Skeletal muscle satellite cell (primary cell): ENCODE data around the gene APBA2.

ENCODE experiments used
- H3K27me3 ChIP-seq: 2 replicates; pipeline ENCODE4 v1.7.0; 2013; ENCODE audit warnings: low read length; ENCODE audit not compliant: control insufficient read depth, insufficient read depth
- H3K36me3 ChIP-seq: 2 replicates; pipeline ENCODE4 v1.7.0; 2013; ENCODE audit warnings: mild to moderate bottlenecking, control low read depth, low read length; ENCODE audit not compliant: insufficient read depth
- H3K4me1 ChIP-seq: 2 replicates; pipeline ENCODE4 v1.7.0; 2013; ENCODE audit warnings: low read length; ENCODE audit not compliant: control insufficient read depth, insufficient read depth
- H3K4me2 ChIP-seq: 2 replicates; pipeline ENCODE4 v1.7.0; 2013; ENCODE audit warnings: mild to moderate bottlenecking, low read length
- H3K4me3 ChIP-seq: 2 replicates; pipeline ENCODE4 v1.7.0; 2013; ENCODE audit warnings: low read length
- H3K9ac ChIP-seq: 2 replicates; pipeline ENCODE4 v1.7.0; 2013; ENCODE audit warnings: mild to moderate bottlenecking, low read depth, low read length, moderate library complexity
- H3K9me3 ChIP-seq: replicated peaks from 2 replicates; pipeline ENCODE4 v1.7.0; 2013; ENCODE audit warnings: mild to moderate bottlenecking, control low read depth, low read length

The APBA2 gene

DNA sequence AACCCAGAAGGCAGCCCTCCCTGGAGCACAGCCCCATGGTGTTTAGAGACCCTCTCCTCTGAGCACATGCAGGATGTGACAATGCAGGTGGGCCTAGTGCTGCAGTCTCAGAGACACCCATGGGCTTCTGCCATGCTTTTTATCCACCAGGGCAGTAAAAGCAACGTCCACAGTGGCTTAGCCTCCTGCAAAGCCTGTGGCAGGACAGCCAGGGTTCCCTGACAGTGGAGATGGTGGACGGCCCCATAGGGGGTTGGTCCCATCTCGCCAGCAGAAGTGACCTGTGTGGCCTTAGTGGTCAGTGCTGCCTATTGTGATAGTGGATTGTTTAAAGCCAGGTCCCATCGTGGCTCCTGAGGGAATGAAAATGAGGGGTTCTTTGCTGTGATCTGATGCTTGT, 46.6 kb downstream of the APBA2 start:
- H3K4me1 ChIP-seq, result no peaks in the 10 kb centered on the region
- no peak overlapping the region for H3K9ac ChIP-seq
- no peak overlapping the region for H3K4me3 ChIP-seq
- H3K9me3 ChIP-seq, result no peaks in the 10 kb centered on the region
- H3K27me3 ChIP-seq, result no peaks in the 10 kb centered on the region
- H3K36me3 ChIP-seq, result no peaks in the 10 kb centered on the region
- no peak overlapping the region for H3K4me2 ChIP-seq

DNA sequence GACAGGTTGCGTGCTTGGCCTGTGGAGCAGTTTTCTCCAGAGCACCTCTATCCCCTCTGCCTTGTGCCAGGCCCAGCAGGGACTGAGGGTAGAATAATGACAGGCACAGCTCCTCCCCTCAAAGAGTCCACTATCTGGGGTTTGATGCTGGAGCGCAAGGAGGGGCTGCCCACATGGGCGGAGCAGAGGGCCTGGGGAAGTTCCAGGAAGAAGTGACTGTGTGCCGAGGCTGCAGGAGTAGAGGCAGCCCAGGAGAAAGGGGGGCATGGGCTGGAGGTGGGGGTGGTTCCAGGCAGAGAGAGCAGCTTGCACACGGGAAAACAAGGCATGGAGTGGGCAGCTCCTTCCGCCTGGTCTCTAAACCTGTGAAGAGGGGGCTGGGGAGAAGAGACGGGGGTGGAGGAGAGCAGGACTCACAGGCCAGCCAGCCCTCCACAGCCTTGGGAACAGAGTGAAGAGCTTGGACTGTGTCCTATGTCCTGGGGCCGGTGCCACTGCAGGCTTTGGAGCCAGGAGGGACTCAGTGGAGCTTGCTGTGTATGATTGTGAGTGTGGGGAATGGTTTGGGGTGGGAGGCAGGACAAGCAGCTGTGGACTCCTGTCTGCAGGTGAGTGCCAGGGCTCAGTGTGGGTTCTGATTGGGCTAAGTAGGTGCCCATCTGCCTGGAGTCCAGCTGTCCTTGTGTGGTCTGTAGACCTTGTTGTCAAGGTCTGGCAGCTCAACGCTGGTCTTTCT, 48.1 kb downstream of the APBA2 start:
- Histone ChIP-seq H3K36me3 (no peaks in the 10 kb centered on the region), H3K9ac (no peak overlapping the region), H3K27me3 (no peaks in the 10 kb centered on the region), H3K9me3 (no peaks in the 10 kb centered on the region), H3K4me3 (no peak overlapping the region), H3K4me2 (no peak overlapping the region), H3K4me1 (peaks cover 4% of the 10 kb centered on the region)

DNA sequence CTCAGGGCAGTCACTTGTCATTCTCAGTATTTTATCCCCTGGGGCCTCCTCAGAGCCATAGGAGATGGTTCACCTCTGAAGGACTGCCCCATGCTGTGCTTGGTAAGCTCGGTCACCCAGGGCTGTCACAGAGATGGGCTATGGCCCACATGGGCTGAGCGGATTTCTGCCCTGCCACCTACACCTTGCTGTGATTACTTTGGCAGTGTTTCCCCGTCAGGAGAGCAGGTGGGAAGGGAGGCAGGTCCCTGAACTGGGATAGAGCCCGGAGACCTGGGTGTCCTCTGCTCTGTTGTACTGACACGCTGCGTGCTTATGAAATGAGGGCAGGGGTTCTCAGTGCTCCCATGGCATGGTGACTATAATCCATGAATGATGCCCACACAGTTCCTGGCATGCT, 48.9 kb downstream of the APBA2 start:
- Histone ChIP-seq H3K4me3 (no peak overlapping the region), H3K4me2 (no peak overlapping the region), H3K9ac (no peak overlapping the region), H3K9me3 (no peaks in the 10 kb centered on the region), H3K36me3 (no peaks in the 10 kb centered on the region), H3K27me3 (no peaks in the 10 kb centered on the region), H3K4me1 (peaks cover 4% of the 10 kb centered on the region)

DNA sequence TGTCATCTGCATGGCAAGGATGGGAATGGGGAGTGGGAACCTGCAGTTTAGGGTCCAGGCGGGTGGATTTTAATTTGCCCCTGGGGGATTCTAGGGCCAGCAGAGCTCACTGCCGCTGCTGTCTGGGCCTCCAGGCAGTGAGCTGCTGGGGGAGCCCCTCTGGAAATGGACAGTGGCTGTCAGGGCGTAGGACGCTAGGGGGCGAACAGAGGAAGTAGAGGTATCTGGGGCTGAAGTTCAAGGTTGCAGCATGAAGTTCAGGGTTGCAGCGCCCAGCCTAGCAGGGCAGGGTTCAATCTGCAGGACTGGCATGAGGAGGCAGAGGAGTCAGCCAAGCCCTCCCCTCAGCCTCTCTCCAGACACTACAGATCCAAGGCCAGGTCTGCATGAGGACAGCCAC, 49.5 kb downstream of the APBA2 start:
- no peak overlapping the region for H3K4me2 ChIP-seq
- H3K4me1 ChIP-seq, result peaks cover 4% of the 10 kb centered on the region
- H3K4me3 ChIP-seq, result no peak overlapping the region
- H3K9ac ChIP-seq, result no peak overlapping the region
- H3K27me3 ChIP-seq, result no peaks in the 10 kb centered on the region
- no peaks in the 10 kb centered on the region for H3K9me3 ChIP-seq
- H3K36me3 ChIP-seq, result no peaks in the 10 kb centered on the region

DNA sequence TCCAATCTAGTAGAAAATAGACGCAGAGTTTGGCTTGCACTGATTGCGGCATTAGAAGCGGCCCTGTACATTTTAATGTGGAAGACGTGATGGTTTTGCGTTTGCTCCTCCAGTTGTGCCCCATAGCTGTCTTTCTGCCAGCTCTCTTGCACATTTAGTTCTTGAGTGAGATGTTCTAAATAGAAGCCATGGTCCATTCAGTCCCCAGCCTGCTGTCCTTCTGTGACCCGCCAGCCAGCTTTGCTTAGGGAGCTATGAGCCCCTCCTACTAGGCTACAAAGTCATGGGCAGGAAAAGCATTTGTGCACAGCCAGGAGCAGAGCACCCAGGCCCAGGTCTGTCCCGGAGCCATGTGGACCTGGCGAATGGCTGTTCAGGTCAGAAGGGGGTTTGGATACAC, 50.3 kb downstream of the APBA2 start:
- no peaks in the 10 kb centered on the region for H3K27me3 ChIP-seq
- H3K4me3 ChIP-seq, result no peak overlapping the region
- peaks cover 4% of the 10 kb centered on the region for H3K4me1 ChIP-seq
- H3K4me2 ChIP-seq, result no peak overlapping the region
- no peak overlapping the region for H3K9ac ChIP-seq
- H3K9me3 ChIP-seq, result no peaks in the 10 kb centered on the region
- H3K36me3 ChIP-seq, result no peaks in the 10 kb centered on the region

DNA sequence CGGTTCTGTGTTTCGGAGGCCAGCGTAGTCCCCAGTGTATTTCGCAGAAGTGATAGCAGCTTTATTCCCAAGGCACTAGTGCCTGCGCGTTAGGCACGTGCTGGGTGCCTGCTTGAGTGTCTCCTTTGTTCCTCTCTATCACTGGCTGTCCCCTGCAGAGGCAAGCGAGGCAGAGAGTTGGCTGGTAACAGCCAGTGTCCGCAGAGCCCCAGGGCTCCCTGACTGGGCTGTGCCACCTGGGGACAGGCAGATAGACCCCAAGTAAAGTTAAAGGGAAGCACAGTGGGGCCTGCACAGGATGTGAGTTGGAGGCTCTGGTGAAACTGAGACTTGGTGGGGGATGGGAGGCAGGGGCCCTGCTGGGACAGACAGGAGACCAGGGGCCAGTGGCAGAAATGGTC, 50.7 kb downstream of the APBA2 start:
- Histone ChIP-seq H3K4me3 (no peak overlapping the region), H3K27me3 (no peaks in the 10 kb centered on the region), H3K9ac (no peak overlapping the region), H3K36me3 (no peaks in the 10 kb centered on the region), H3K9me3 (no peaks in the 10 kb centered on the region), H3K4me2 (no peak overlapping the region), H3K4me1 (peaks cover 4% of the 10 kb centered on the region)

DNA sequence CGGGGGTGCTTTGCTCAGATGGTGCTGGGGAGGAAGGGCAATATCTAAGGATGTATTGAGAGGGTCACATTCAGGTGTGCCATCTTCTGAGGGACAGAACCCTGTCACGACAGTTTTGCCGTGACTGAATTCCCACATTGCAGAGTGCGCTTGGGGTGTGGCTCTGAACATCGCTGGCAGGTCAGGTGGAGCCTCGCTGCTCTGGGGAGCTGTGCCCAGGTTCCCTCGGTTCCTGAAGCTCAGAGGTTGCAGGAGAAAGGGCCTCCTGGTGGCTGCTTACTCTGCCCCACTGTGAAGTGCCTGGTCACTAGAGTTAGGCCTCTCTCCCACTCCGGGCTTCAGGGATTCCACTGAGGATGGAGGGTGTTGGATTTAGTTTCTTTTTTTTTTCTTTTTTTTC, 51.5 kb downstream of the APBA2 start:
- no peak overlapping the region for H3K9ac ChIP-seq
- H3K4me1 ChIP-seq, result peaks cover 4% of the 10 kb centered on the region
- H3K9me3 ChIP-seq, result no peaks in the 10 kb centered on the region
- no peaks in the 10 kb centered on the region for H3K27me3 ChIP-seq
- no peak overlapping the region for H3K4me2 ChIP-seq
- no peaks in the 10 kb centered on the region for H3K36me3 ChIP-seq
- no peak overlapping the region for H3K4me3 ChIP-seq

DNA sequence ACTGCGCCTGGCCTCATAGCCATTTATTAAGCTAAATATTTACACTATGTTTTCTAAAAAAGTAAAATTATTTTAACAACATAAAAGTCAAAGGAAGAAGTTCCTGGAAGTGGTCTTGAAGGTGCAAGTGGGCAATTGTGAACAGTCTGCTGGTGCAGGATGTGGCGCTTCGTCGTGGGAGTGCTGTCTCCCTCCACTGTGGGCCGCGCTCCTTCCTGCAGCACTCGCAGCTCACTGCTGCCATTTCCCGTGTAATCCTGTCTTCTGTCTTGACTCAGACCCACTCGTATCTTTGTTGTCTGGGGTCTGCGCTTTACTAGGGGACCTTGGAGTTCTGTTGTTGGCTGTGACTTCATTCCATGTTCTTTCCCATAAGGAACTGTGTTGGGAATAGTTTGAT, 56.3 kb downstream of the APBA2 start:
- Histone ChIP-seq H3K9ac (no peak overlapping the region), H3K36me3 (no peaks in the 10 kb centered on the region), H3K9me3 (no peaks in the 10 kb centered on the region), H3K27me3 (no peaks in the 10 kb centered on the region), H3K4me1 (peaks cover 4% of the 10 kb centered on the region), H3K4me2 (no peak overlapping the region), H3K4me3 (no peak overlapping the region)

DNA sequence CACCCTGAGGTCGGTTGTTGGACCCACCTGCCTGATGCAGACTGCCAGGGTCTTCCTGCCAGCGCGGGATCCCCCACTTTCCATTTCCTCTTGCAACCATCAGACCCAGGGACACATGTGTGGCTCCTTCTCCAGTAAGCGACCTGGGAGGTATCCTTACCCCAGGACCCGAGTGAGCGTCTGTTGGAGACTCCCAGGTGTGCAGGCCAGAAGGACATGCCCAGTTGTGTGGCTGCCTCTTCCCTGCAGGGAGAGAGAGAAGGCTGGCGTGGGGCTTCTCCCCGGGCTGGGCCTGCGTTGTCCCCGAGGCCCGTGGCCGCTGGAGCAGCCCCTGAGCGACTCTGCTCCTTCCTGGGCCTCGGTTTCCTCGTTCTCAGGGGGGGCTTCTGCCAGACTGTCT, 56.8 kb downstream of the APBA2 start:
- Histone ChIP-seq H3K9ac (no peak overlapping the region), H3K27me3 (no peaks in the 10 kb centered on the region), H3K4me2 (no peak overlapping the region), H3K36me3 (no peaks in the 10 kb centered on the region), H3K4me3 (no peak overlapping the region), H3K4me1 (peaks cover 4% of the 10 kb centered on the region), H3K9me3 (no peaks in the 10 kb centered on the region)

DNA sequence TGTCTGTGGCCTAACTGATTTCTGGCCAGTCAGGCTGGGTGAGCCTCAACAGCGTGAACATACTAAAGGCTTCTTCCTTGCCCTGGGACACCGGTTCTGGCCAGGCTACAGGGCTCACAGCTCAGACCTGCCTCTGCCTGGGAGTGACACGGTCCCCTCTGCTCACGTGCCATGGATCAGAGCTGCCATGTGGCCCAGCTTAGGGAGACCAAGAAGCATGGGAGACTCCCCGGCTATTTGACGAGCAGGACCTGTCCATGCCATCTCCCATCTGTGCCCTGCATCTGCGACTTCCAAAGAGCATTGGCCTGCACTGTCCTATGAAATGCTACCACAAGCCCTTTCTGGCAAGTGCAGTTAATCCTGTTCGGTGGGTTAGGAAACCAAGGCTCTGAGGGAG, 57.4 kb downstream of the APBA2 start:
- Histone ChIP-seq H3K4me3 (no peak overlapping the region), H3K36me3 (no peaks in the 10 kb centered on the region), H3K4me2 (no peak overlapping the region), H3K27me3 (no peaks in the 10 kb centered on the region), H3K9ac (no peak overlapping the region), H3K9me3 (no peaks in the 10 kb centered on the region), H3K4me1 (no peaks in the 10 kb centered on the region)

DNA sequence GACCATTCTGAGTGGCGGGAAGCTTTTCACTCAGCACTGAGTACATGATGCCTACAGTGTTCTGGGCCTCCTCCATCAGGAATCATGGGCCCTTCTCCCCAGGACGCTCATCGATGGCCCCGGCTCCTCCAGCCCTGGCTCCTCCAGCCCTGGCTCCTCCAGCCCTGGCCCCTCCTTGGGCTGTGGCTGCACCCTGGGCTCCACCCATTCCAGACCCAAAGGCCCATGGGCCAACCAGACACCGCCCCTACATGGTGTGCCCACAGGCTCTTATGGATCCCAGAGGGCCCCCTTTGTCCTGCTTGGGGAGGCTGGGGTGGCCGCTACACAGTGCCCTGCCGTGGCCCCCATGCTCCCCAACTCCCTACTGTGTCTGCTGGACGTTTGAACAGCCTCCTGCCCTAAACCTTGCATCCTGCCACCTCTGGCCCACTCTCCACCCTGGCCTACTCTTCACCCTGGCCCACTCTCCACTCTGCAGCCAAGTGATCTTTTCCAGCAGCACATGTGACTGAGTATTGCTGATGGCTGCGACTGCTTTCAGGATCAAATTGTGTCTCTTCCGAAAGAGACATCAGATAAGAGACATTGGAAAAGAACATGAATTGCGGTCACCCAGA, 57.9 kb downstream of the APBA2 start:
- Histone ChIP-seq H3K4me2 (no peak overlapping the region), H3K36me3 (no peaks in the 10 kb centered on the region), H3K4me1 (no peaks in the 10 kb centered on the region), H3K27me3 (no peaks in the 10 kb centered on the region), H3K4me3 (no peak overlapping the region), H3K9me3 (no peaks in the 10 kb centered on the region), H3K9ac (no peak overlapping the region)

DNA sequence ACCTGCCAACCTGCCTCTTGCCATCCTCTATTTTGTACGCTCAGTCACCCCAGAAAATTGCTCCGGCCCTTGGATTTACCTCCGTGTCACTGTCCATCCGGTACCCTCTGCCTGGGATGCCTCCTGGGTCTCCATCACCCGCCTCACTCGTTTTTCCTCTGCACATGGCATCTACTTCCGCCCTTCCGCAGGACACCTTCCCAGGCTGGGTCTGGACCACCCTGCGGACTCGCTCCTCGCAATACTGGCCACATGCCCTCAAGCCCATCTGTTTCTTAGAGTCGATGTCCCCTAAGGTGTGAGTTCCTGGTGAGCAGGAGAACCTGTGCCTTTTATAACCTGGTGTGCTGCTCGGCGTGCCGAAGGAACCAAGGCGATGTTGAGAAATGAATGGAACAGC, 58.5 kb downstream of the APBA2 start:
- Histone ChIP-seq H3K9ac (no peak overlapping the region), H3K27me3 (no peaks in the 10 kb centered on the region), H3K4me2 (no peak overlapping the region), H3K36me3 (no peaks in the 10 kb centered on the region), H3K9me3 (no peaks in the 10 kb centered on the region), H3K4me1 (no peaks in the 10 kb centered on the region), H3K4me3 (no peak overlapping the region)
